Measurements from ENCODE around the gene ALKBH5.

GRCh38 chr17:18253187-18253884 is 69.7 kb downstream of the ALKBH5 start:
- TF ChIP-seq CTCF (conservative IDR thresholded peaks at IDR 0.05 in 1 of 2, IDR thresholded peaks at IDR 0.05 in 1 of 2; ENCODE audit: extremely low read depth in 1 of 2, insufficient read depth in 1 of 2, low read depth in 1 of 2, low read length in 2 of 2) (no peak), EZH2 (IDR thresholded peaks at IDR 0.05; ENCODE audit: borderline replicate concordance, low read length) (no peak)

Data from mammary epithelial cell (primary cell).